HG03039 (cell line): ENCODE results near the gene PRKN.
"Not testable (repeated sequence)": the region's sequence is repeated elsewhere in the genome, so short reads cannot be mapped to it uniquely, and the experiment has no call there.

Source experiments
- ATAC-seq: cut with Tn5 transposase; IDR thresholded peaks from one replicate; pipeline ENCODE4 v1.9.1; 2021; ENCODE audit warnings: mild to moderate bottlenecking, moderate library complexity; ENCODE audit not compliant: unreplicated experiment

Gene PRKN

GRCh38 chr6:161315246-161315917, 1412.2 kb downstream of the PRKN start:
- ATAC-seq, result not testable (repeated sequence)

GRCh38 chr6:161314541-161315245, 1412.9 kb downstream of the PRKN start:
- ATAC-seq, result not testable (repeated sequence)

GRCh38 chr6:161313940-161314509, 1413.5 kb downstream of the PRKN start:
- ATAC-seq, result no peak

- ATAC-seq, result not testable (repeated sequence)
These were observed 1414.1 kb downstream of the PRKN start for GRCh38 chr6:161313475-161313874.

GRCh38 chr6:161309774-161310173, 1417.8 kb downstream of the PRKN start:
- not testable (repeated sequence) for ATAC-seq

- no peak for ATAC-seq
These were observed 1419.4 kb downstream of the PRKN start for GRCh38 chr6:161308075-161308655.

GRCh38 chr6:161305860-161306259, 1421.7 kb downstream of the PRKN start:
- no peak for ATAC-seq

- no peak for ATAC-seq
These were observed 1423.8 kb downstream of the PRKN start for GRCh38 chr6:161303628-161304340.

- ATAC-seq, result no peak
These were observed 1424.6 kb downstream of the PRKN start for GRCh38 chr6:161302949-161303348.

- no peak for ATAC-seq
These were observed 1426.2 kb downstream of the PRKN start for GRCh38 chr6:161301338-161301737.

GRCh38 chr6:161300823-161301222, 1426.7 kb downstream of the PRKN start:
- no peak for ATAC-seq

- no peak for ATAC-seq
These were observed 1427.8 kb downstream of the PRKN start for GRCh38 chr6:161299726-161300125.
